Measurements from ENCODE around the gene POLQ. TPM values are rescaled to one million over a fixed set of nuclear protein-coding genes. Genes with fewer than 3 reads are reported as not detected.

Gene POLQ
- total and polyA plus RNA-seq, 9 of the 15 experiments (the other 6 are each of a cell fraction or from before 2014, with no cell fraction given) = 1.5 to 19.0 (median 8.8) TPM

DNA sequence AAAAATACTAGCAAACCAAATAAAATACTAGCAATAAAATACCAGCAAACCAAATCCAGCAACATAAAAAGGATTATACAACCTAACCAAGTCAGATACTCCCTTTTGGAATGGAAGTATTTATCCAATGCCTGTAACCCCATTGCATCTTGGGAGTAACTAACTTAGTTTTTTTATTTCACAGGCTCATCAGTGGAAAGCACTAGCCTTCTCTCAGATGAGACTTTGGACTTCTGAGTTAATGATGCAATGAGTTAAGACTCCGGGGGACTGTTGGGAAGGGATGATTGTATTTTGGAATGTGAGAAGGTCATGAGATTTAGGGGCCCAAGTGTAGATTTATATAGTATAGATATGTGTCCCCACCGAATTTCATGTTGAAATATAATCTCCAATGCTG lies 41.2 kb downstream of the POLQ start (continued):
- TF ChIP-seq NCOA2 (IDR thresholded peaks at IDR 0.05; ENCODE audit: partially characterized antibody in 2 of 2) = no peak
- TF ChIP-seq ZKSCAN8 (CRISPR knock-in tag; IDR thresholded peaks at IDR 0.05) = no peak
- no peak for TF ChIP-seq ZEB2 (IDR thresholded peaks at IDR 0.05)

DNA sequence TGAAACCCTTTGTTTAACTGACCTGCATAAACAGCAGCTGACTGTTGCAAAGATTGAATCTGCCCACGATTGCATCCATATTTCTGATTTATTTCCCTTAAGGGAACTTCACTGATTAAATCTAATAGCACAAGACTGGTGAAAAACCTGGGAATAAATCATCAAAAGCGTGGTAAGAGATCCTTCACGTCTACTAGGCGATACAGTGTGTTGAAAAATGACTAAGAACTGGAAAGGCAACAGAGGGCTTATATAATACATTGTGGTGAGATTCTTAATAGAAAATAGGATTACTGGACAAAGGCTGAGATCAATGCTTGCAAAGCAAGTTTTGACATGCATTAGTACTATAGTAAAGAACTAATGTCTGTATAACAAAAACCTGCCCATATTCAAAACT lies 49.0 kb downstream of the POLQ start:
- no peak overlapping the region for H3K9ac ChIP-seq (ENCODE audit: insufficient read depth in 1 of 2, low read depth in 2 of 2, low read length in 2 of 2)
- in situ Hi-C loops (cut with MboI) = no loop called here
- H3K36me3 ChIP-seq (ENCODE audit: control insufficient read depth, insufficient read depth, low read length) = peaks cover 14% of the 10 kb centered on the region; the same call in 2 of the 3 replicates
- POLR2A ChIA-PET = no interaction called here
- no peak overlapping the region for H3K4me2 ChIP-seq (ENCODE audit: insufficient read depth, low read length)
- no peaks in the 10 kb centered on the region for H3K9me1 ChIP-seq (ENCODE audit: control insufficient read depth, insufficient read depth, low read length)
- intact Hi-C loops (cut with micrococcal nuclease) = no loop called here
- no peak overlapping the region for H2AFZ ChIP-seq (ENCODE audit: low read depth, low read length)
- no peaks in the 10 kb centered on the region for H3K27me3 ChIP-seq (ENCODE audit: control insufficient read depth in 2 of 2, insufficient read depth in 2 of 2, low read length in 2 of 2)
- no peaks in the 10 kb centered on the region for H3K79me2 ChIP-seq (ENCODE audit: control insufficient read depth, insufficient read depth, low read length)
- H3K9me3 ChIP-seq (replicated peaks; ENCODE audit: control insufficient read depth, insufficient read depth, low read depth, low read length) = no peaks in the 10 kb centered on the region
- TF ChIP-seq EP400 (IDR thresholded peaks at IDR 0.05) (no peak), PHTF2 (CRISPR knock-in tag; IDR thresholded peaks at IDR 0.05) (no peak), KDM2B (CRISPR knock-in tag; IDR thresholded peaks at IDR 0.05) (no peak), HNRNPUL1 (IDR thresholded peaks at IDR 0.05; ENCODE audit: low read length) (no peak)
- ATAC-seq (no peak), FAIRE-seq (no peak), DNase-seq (ENCODE audit: extremely low read depth in 1 of 4, low spot score in 3 of 4) (no peak)
- no peaks in the 10 kb centered on the region for H4K20me1 ChIP-seq (replicated peaks; ENCODE audit: control insufficient read depth, insufficient read depth, low read length)
- BruUV-seq (replicated peaks) = no TSS peak
- H3K4me1 ChIP-seq (replicated peaks in 1 of 2; ENCODE audit: control insufficient read depth in 2 of 2, insufficient read depth in 2 of 2, low read length in 2 of 2) = no peaks in the 10 kb centered on the region
- CTCF ChIA-PET (ENCODE audit: low intra/inter-chr PET ratio) = no interaction called here
- no peak overlapping the region for H3K4me3 ChIP-seq
- WGBS (ENCODE audit: insufficient coverage, low coverage, missing lambda C conversion rate) = 87% methylated on average over 4 of the region's 4 CpGs
- H3K27ac ChIP-seq (ENCODE audit: extremely low read depth, low read depth, low read length) = no peak overlapping the region
